PFSK-1 (cell line): Measurements from ENCODE around the gene TRIM9.

Experiments
- POLR2AphosphoS5 ChIP-seq: IDR thresholded peaks from 2 replicates; pipeline ENCODE4 v1.6.1; 2012; ENCODE audit warnings: low read depth, mild to moderate bottlenecking, control low read depth, low read length, moderate library complexity
- REST ChIP-seq, 2 experiments: IDR thresholded peaks; 2 replicates each; pipeline versions ENCODE4 v1.6.1 to v1.8.0; 2011 to 2012; ENCODE audit warnings: low read depth in 2 of 2, low read length in 2 of 2, control low read depth in 1 of 2, inconsistent platforms in 1 of 2, mild to moderate bottlenecking in 1 of 2, moderate library complexity in 1 of 2; ENCODE audit not compliant: insufficient read depth in 1 of 2
- SIN3A ChIP-seq: IDR thresholded peaks from 2 replicates; pipeline ENCODE4 v1.6.1; 2012; ENCODE audit warnings: mild to moderate bottlenecking, low read length, moderate library complexity, borderline replicate concordance; ENCODE audit not compliant: insufficient read depth
- TAF1 ChIP-seq: IDR thresholded peaks from 2 replicates; pipeline ENCODE4 v1.6.1; 2012; ENCODE audit warnings: low read length, control low read depth, borderline replicate concordance; ENCODE audit not compliant: insufficient read depth

GRCh38 chr14:50944647-50945413 lies 150.1 kb downstream of the TRIM9 start:
- TF ChIP-seq REST (IDR thresholded peaks at IDR 0.05; ENCODE audit: insufficient read depth in 1 of 2, low read depth in 2 of 2, low read length in 2 of 2) (no peak), TAF1 (no peak), SIN3A (no peak), POLR2AphosphoS5 (no peak)
